ENCODE results near the gene NEBL. TPM values are rescaled to one million over a fixed set of nuclear protein-coding genes. Genes with fewer than 3 reads are reported as not detected.

The NEBL gene
- total RNA-seq, 1 experiment from 2014 or later = 16.6 TPM

DNA sequence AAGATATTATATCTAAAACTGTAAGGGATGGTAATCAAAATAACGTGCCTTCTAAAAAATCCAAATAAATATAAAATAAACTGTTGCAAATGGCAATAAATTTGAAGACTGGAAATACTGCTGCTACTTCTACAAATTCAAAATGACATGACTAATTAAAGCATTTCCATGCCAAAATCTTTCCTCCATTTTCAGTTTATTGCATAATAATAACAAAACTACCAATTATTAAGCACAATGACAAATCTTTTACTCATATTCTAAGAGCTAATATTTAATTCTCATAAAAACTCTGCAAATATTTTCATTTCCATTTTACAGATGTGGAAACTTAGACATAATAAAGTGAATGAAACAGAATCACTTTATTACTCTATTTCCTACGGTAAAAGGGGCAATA, 38.8 kb upstream of the NEBL start:
- TF ChIP-seq SIN3A (IDR thresholded peaks at IDR 0.05; ENCODE audit: low read depth) (no peak), JUND (IDR thresholded peaks at IDR 0.05) (no peak), YY1 (IDR thresholded peaks at IDR 0.05; ENCODE audit: extremely low read depth, insufficient replicate concordance, low read depth, low read length) (no peak)
- intact Hi-C loops (cut with micrococcal nuclease) = no loop called here
- Histone ChIP-seq H3K27me3 (ENCODE audit: insufficient read depth, low read length) (no peaks in the 10 kb centered on the region), H4K20me1 (ENCODE audit: insufficient read depth) (no peaks in the 10 kb centered on the region), H2AFZ (ENCODE audit: low read depth, low read length, poor library complexity, severe bottlenecking) (no peak overlapping the region), H3K9me2 (ENCODE audit: insufficient read depth) (no peaks in the 10 kb centered on the region), H3K27ac (ENCODE audit: low read depth, low read length) (no peak overlapping the region), H3K9ac (ENCODE audit: low read length) (no peak overlapping the region), H3K79me2 (ENCODE audit: insufficient read depth, low read length) (no peaks in the 10 kb centered on the region), H3K4me1 (ENCODE audit: control insufficient read depth in 1 of 2, insufficient read depth in 2 of 2, low read length in 2 of 2) (no peaks in the 10 kb centered on the region), H3K4me3 (replicated peaks in 1 of 2; ENCODE audit: low read depth in 1 of 2, low read length in 2 of 2) (no peak overlapping the region), H3K4me2 (ENCODE audit: low read length) (no peak overlapping the region), H3K9me3 (ENCODE audit: control insufficient read depth in 1 of 2, insufficient read depth in 1 of 2, low read depth in 1 of 2, low read length in 2 of 2) (no peaks in the 10 kb centered on the region), H3K36me3 (ENCODE audit: control insufficient read depth in 1 of 2, insufficient read depth in 2 of 2, low read length in 2 of 2) (no peaks in the 10 kb centered on the region)
- no TSS peak for BruUV-seq (replicated peaks)
- ChIA-PET RAD21 (ENCODE audit: low non-redundant PET in 1 of 2, low total read pairs in 2 of 2, uncharacterized antibody in 2 of 2, unreplicated experiment in 2 of 2) (no interaction called here), CTCF (no interaction called here), POLR2A (no interaction called here)
- no peak for ATAC-seq
- DNase-seq (ENCODE audit: low read depth, low spot score) = no peak

DNA sequence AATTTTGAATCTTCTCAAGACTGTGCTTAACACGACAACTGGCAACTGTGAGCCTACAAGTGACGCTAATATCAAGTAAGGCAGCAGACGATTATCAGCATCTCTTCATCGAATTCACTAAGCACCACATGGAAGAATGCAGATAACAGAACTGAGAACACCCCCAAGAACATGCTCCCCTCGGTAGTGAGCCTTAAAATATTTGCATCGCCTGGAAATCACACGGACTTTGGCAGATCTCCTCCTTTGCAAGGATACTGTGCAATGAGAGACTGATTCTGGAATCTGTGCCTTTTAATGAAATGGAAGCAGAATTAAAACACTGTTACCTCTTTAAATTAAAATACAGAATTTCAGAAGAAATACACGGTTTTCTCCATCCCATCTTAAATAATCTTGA, 38.2 kb upstream of the NEBL start:
- H2AFZ ChIP-seq (ENCODE audit: low read depth, low read length, poor library complexity, severe bottlenecking) = no peak overlapping the region
- no peaks in the 10 kb centered on the region for H3K36me3 ChIP-seq (ENCODE audit: control insufficient read depth in 1 of 2, insufficient read depth in 2 of 2, low read length in 2 of 2)
- ChIA-PET CTCF (no interaction called here), POLR2A (no interaction called here), RAD21 (ENCODE audit: low non-redundant PET in 1 of 2, low total read pairs in 2 of 2, uncharacterized antibody in 2 of 2, unreplicated experiment in 2 of 2) (no interaction called here)
- H3K4me2 ChIP-seq (ENCODE audit: low read length) = no peak overlapping the region
- no peaks in the 10 kb centered on the region for H3K9me2 ChIP-seq (ENCODE audit: insufficient read depth)
- intact Hi-C loops (cut with micrococcal nuclease) = no loop called here
- TF ChIP-seq POLR2AphosphoS5 (IDR thresholded peaks at IDR 0.05; ENCODE audit: low read depth, low read length) (no peak), EGR1 (IDR thresholded peaks at IDR 0.05; ENCODE audit: low read depth) (no peak), ZFX (IDR thresholded peaks at IDR 0.05) (no peak), ATF3 (IDR thresholded peaks at IDR 0.05) (no peak), JUND (IDR thresholded peaks at IDR 0.05) (no peak), TCF7L2 (IDR thresholded peaks at IDR 0.05; ENCODE audit: borderline replicate concordance, extremely low read depth, insufficient read depth, insufficient read length) (no peak), MAX (IDR thresholded peaks at IDR 0.05) (no peak), SIN3A (IDR thresholded peaks at IDR 0.05; ENCODE audit: low read depth) (no peak), ZBTB33 (IDR thresholded peaks at IDR 0.05; ENCODE audit: extremely low read depth, insufficient replicate concordance, low read length) (no peak), RAD21 (IDR thresholded peaks at IDR 0.05; ENCODE audit: low read depth) (no peak)
- DNase-seq (ENCODE audit: low read depth, low spot score) (no peak), ATAC-seq (no peak)
- no peak overlapping the region for H3K27ac ChIP-seq (ENCODE audit: low read depth, low read length)
- H3K27me3 ChIP-seq (ENCODE audit: insufficient read depth, low read length) = no peaks in the 10 kb centered on the region
- H3K9ac ChIP-seq (ENCODE audit: low read length) = no peak overlapping the region
- no peaks in the 10 kb centered on the region for H3K4me1 ChIP-seq (ENCODE audit: control insufficient read depth in 1 of 2, insufficient read depth in 2 of 2, low read length in 2 of 2)
- H3K4me3 ChIP-seq (replicated peaks in 1 of 2; ENCODE audit: low read depth in 1 of 2, low read length in 2 of 2) = no peak overlapping the region
- no peaks in the 10 kb centered on the region for H4K20me1 ChIP-seq (ENCODE audit: insufficient read depth)
- H3K79me2 ChIP-seq (ENCODE audit: insufficient read depth, low read length) = no peaks in the 10 kb centered on the region
- no peaks in the 10 kb centered on the region for H3K9me3 ChIP-seq (ENCODE audit: control insufficient read depth in 1 of 2, insufficient read depth in 1 of 2, low read depth in 1 of 2, low read length in 2 of 2)
- no TSS peak for BruUV-seq (replicated peaks)

Measured in HCT116 (cell line).